ENCODE data around the gene DBR1.

GRCh38 chr3:138202945-138203701 is 28.4 kb upstream of the DBR1 start:
- TF ChIP-seq, protein P1, sequence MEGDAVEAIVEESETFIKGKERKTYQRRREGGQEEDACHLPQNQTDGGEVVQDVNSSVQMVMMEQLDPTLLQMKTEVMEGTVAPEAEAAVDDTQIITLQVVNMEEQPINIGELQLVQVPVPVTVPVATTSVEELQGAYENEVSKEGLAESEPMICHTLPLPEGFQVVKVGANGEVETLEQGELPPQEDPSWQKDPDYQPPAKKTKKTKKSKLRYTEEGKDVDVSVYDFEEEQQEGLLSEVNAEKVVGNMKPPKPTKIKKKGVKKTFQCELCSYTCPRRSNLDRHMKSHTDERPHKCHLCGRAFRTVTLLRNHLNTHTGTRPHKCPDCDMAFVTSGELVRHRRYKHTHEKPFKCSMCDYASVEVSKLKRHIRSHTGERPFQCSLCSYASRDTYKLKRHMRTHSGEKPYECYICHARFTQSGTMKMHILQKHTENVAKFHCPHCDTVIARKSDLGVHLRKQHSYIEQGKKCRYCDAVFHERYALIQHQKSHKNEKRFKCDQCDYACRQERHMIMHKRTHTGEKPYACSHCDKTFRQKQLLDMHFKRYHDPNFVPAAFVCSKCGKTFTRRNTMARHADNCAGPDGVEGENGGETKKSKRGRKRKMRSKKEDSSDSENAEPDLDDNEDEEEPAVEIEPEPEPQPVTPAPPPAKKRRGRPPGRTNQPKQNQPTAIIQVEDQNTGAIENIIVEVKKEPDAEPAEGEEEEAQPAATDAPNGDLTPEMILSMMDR (IDR thresholded peaks at IDR 0.05 in 4 of 5, conservative IDR thresholded peaks at IDR 0.05 in 1 of 5): no peak
- TF ChIP-seq POLR2A (IDR thresholded peaks at IDR 0.05): no peak
